SK-N-SH (cell line): ENCODE measurements around the gene ZNF410.
"Not testable (repeated sequence)": the region's sequence is repeated elsewhere in the genome, so short reads cannot be mapped to it uniquely, and the experiment has no call there.

ENCODE experiments used
- CTCF ChIP-seq: fragments of 200-600 bp; sonication (generic); IDR thresholded peaks from 2 replicates; pipeline ENCODE4 v1.6.1; 2017; ENCODE audit warnings: antibody characterized with exemption, mild to moderate bottlenecking, moderate library complexity
- EP300 ChIP-seq, 2 experiments: IDR thresholded peaks; 2 replicates each; pipeline versions ENCODE4 v1.4.0 to v1.6.1; 2012; ENCODE audit warnings: borderline replicate concordance in 1 of 2, low read depth in 1 of 2, low read length in 1 of 2
- GABPA ChIP-seq: IDR thresholded peaks from 2 replicates; pipeline ENCODE4 v1.4.0; 2012; ENCODE audit warnings: low read depth, mild to moderate bottlenecking
- JUND ChIP-seq: IDR thresholded peaks from 2 replicates; pipeline ENCODE4 v1.4.0; 2012
- MEF2A ChIP-seq: IDR thresholded peaks from 2 replicates; pipeline ENCODE4 v1.4.0; 2012; ENCODE audit warnings: low read depth, borderline replicate concordance
- MXI1 ChIP-seq: IDR thresholded peaks from 2 replicates; pipeline ENCODE4 v1.6.1; 2012; ENCODE audit warnings: mild to moderate bottlenecking, low read depth, low read length, improper control_type of control experiment
- POLR2AphosphoS5 ChIP-seq: IDR thresholded peaks from 2 replicates; pipeline ENCODE4 v1.6.1; 2012; ENCODE audit warnings: low read depth, low read length
- RFX5 ChIP-seq: IDR thresholded peaks from 2 replicates; pipeline ENCODE4 v1.6.1; 2012; ENCODE audit warnings: mild to moderate bottlenecking, improper control_type of control experiment, low read length
- TF ChIP-seq, protein P1 (sequence below): fragments of 150-350 bp; IDR thresholded peaks from 2 replicates; pipeline ENCODE4 v1.6.1; 2017; ENCODE audit warnings: antibody characterized with exemption, low read length, low read depth, borderline replicate concordance
- TF ChIP-seq, protein P2 (sequence below): IDR thresholded peaks from 2 replicates; pipeline ENCODE4 v1.4.0; 2012; ENCODE audit warnings: low read depth, borderline replicate concordance
- TF ChIP-seq, protein P3 (sequence below): IDR thresholded peaks from 2 replicates; pipeline ENCODE4 v1.4.0; 2012; ENCODE audit warnings: low read depth, borderline replicate concordance

- TF ChIP-seq, protein P1, sequence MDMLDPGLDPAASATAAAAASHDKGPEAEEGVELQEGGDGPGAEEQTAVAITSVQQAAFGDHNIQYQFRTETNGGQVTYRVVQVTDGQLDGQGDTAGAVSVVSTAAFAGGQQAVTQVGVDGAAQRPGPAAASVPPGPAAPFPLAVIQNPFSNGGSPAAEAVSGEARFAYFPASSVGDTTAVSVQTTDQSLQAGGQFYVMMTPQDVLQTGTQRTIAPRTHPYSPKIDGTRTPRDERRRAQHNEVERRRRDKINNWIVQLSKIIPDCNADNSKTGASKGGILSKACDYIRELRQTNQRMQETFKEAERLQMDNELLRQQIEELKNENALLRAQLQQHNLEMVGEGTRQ = not testable (repeated sequence)
- TF ChIP-seq CTCF; POLR2AphosphoS5; JUND; GABPA; MEF2A; MXI1; EP300 (IDR thresholded peaks at IDR 0.05; ENCODE audit: borderline replicate concordance in 1 of 2, low read depth in 1 of 2, low read length in 1 of 2); RFX5: not testable (repeated sequence)
- TF ChIP-seq, protein P2, sequence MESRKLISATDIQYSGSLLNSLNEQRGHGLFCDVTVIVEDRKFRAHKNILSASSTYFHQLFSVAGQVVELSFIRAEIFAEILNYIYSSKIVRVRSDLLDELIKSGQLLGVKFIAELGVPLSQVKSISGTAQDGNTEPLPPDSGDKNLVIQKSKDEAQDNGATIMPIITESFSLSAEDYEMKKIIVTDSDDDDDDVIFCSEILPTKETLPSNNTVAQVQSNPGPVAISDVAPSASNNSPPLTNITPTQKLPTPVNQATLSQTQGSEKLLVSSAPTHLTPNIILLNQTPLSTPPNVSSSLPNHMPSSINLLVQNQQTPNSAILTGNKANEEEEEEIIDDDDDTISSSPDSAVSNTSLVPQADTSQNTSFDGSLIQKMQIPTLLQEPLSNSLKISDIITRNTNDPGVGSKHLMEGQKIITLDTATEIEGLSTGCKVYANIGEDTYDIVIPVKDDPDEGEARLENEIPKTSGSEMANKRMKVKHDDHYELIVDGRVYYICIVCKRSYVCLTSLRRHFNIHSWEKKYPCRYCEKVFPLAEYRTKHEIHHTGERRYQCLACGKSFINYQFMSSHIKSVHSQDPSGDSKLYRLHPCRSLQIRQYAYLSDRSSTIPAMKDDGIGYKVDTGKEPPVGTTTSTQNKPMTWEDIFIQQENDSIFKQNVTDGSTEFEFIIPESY = not testable (repeated sequence)
- TF ChIP-seq, protein P3, sequence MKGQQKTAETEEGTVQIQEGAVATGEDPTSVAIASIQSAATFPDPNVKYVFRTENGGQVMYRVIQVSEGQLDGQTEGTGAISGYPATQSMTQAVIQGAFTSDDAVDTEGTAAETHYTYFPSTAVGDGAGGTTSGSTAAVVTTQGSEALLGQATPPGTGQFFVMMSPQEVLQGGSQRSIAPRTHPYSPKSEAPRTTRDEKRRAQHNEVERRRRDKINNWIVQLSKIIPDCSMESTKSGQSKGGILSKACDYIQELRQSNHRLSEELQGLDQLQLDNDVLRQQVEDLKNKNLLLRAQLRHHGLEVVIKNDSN = not testable (repeated sequence)
Measured at GRCh38 chr14:73894180-73894687, 7.6 kb downstream of the ZNF410 start.
